Esophagus muscularis mucosa (tissue), 3 donors: ENCODE data around the gene FBLN1.

ENCODE experiments used
- CTCF ChIP-seq, 3 experiments: fragments of 200-600 bp in 2 of 3; fragments of 450-650 bp in 1 of 3; sonication (generic) in 2 of 3; IDR thresholded peaks; one replicate each; pipeline ENCODE4 v1.5.1; 2017 to 2019; ENCODE audit warnings: antibody characterized with exemption in 3 of 3, mild to moderate bottlenecking in 2 of 3, moderate library complexity in 1 of 3
- POLR2A ChIP-seq: fragments of 450-650 bp; IDR thresholded peaks from one replicate; pipeline ENCODE4 v1.6.1; 2017; ENCODE audit warnings: antibody characterized with exemption, moderate library complexity, mild to moderate bottlenecking, low read depth
- POLR2AphosphoS5 ChIP-seq, 2 donors: sonication (generic); formaldehyde crosslinking; IDR thresholded peaks; one replicate each; pipeline ENCODE4 v1.6.1; 2017; ENCODE audit warnings: antibody characterized with exemption in 2 of 2

GRCh38 chr22:45552017-45552411, 49.3 kb downstream of the FBLN1 start:
- TF ChIP-seq POLR2A (no peak), CTCF (IDR thresholded peaks at IDR 0.05) (no peak), POLR2AphosphoS5 (IDR thresholded peaks at IDR 0.05) (no peak)
